B cell (primary cell): ENCODE measurements around the gene UBXN10. TPM values are rescaled to one million over a fixed set of nuclear protein-coding genes. Genes with fewer than 3 reads are reported as not detected.

Source experiments
- ATAC-seq: fragments of 200-7000 bp; cut with Tn5 transposase; one replicate; pipeline ENCODE4 v1.10.0; 2021; ENCODE audit warnings: low read depth, mild to moderate bottlenecking, moderate number of reproducible peaks, moderate library complexity
- CTCF ChIA-PET: fragments of 350-600 bp; sonication (Branson Sonifier 250); formaldehyde crosslinking; loops from one replicate; lab custom pipeline; 2021; ENCODE audit warnings: antibody characterized with exemption, inconsistent platforms; lab: Charles Lee
- POLR2A ChIA-PET: fragments of 350-600 bp; sonication (Branson Sonifier 250); formaldehyde crosslinking; loops from one replicate; lab custom pipeline; 2021; ENCODE audit warnings: antibody characterized with exemption; lab: Charles Lee
- DNase-seq: peaks from one replicate; pipeline ENCODE4 v3.0.0; 2013
- H2AFZ ChIP-seq: 2 replicates; pipeline ENCODE4 v1.6.1; 2012; ENCODE audit warnings: mild to moderate bottlenecking, low read depth, low read length; ENCODE audit not compliant: insufficient read depth, poor library complexity, severe bottlenecking
- H3K27ac ChIP-seq, 2 donors: 1 replicate in 1 of 2; 2 replicates in 1 of 2; pipeline ENCODE4 v1.5.1; 2012 to 2013; ENCODE audit warnings: low read length in 2 of 2, mild to moderate bottlenecking in 2 of 2, moderate library complexity in 1 of 2
- H3K27me3 ChIP-seq, 4 experiments: fragments of 200-600 bp in 1 of 4; sonication (generic) in 1 of 4; replicated peaks in 1 of 4; 1 replicate in 2 of 4; 2 replicates in 2 of 4; pipeline versions ENCODE4 v1.6.1 to v1.7.0; 2013 to 2016; ENCODE audit warnings: low read length in 3 of 4, mild to moderate bottlenecking in 2 of 4, mixed read lengths in 1 of 4, moderate library complexity in 1 of 4; ENCODE audit not compliant: insufficient read depth in 4 of 4, control insufficient read depth in 3 of 4; ENCODE audit errors: control extremely low read depth in 1 of 4
- H3K36me3 ChIP-seq, 2 experiments: replicated peaks in 1 of 2; 1 replicate in 1 of 2; 2 replicates in 1 of 2; pipeline versions ENCODE4 v1.6.1 to v1.7.1; 2013; ENCODE audit warnings: low read length in 1 of 2; ENCODE audit not compliant: insufficient read depth in 2 of 2, control insufficient read depth in 1 of 2; ENCODE audit errors: control extremely low read depth in 1 of 2, extremely low read depth in 1 of 2
- H3K4me1 ChIP-seq, 2 donors: fragments of 200-600 bp in 1 of 2; sonication (generic) in 1 of 2; 1 replicate in 1 of 2; 2 replicates in 1 of 2; pipeline versions ENCODE4 v1.5.1 to v1.6.1; 2013 to 2017; ENCODE audit warnings: low read length in 2 of 2; ENCODE audit not compliant: control insufficient read depth in 2 of 2, insufficient read depth in 2 of 2
- H3K4me2 ChIP-seq: replicated peaks from 2 replicates; pipeline ENCODE3; 2012; ENCODE audit warnings: mild to moderate bottlenecking, low read depth, low read length; ENCODE audit not compliant: poor library complexity, severe bottlenecking
- H3K4me3 ChIP-seq, 5 experiments: fragments of 200-600 bp in 1 of 5; sonication (generic) in 1 of 5; 1 replicate in 3 of 5; 2 replicates in 2 of 5; pipeline versions ENCODE4 v1.5.1 to v1.7.0; 2011 to 2016; ENCODE audit warnings: low read length in 4 of 5, mild to moderate bottlenecking in 4 of 5, low read depth in 2 of 5, control low read depth in 1 of 5, moderate library complexity in 1 of 5; ENCODE audit not compliant: insufficient read depth in 1 of 5; ENCODE audit errors: control extremely low read depth in 1 of 5, extremely low read depth in 1 of 5
- H3K79me2 ChIP-seq: fragments of 200-600 bp; sonication (generic); one replicate; pipeline ENCODE4 v1.6.0; 2016; ENCODE audit warnings: low read length; ENCODE audit not compliant: control insufficient read depth, insufficient read depth
- H3K9ac ChIP-seq: fragments of 200-600 bp; sonication (generic); 2 replicates; pipeline ENCODE4 v1.6.1; 2017; ENCODE audit warnings: mild to moderate bottlenecking, low read length, moderate library complexity
- H3K9me3 ChIP-seq, 3 donors: one replicate each; pipeline versions ENCODE4 v1.6.1 to v1.7.1; 2013; ENCODE audit warnings: low read length in 2 of 3; ENCODE audit not compliant: control insufficient read depth in 2 of 3, insufficient read depth in 1 of 3; ENCODE audit errors: control extremely low read depth in 1 of 3
- H4K20me1 ChIP-seq: 2 replicates; pipeline ENCODE4 v1.6.0; 2012; ENCODE audit warnings: mild to moderate bottlenecking, low read length; ENCODE audit not compliant: insufficient read depth, control insufficient read depth, poor library complexity, severe bottlenecking
- H3K27ac Mint-ChIP-seq: one replicate; pipeline ENCODE4 v1.8.0; 2021; ENCODE audit warnings: mixed read lengths
- H3K27me3 Mint-ChIP-seq: one replicate; pipeline ENCODE4 v1.8.0; 2021; ENCODE audit warnings: mixed read lengths
- H3K4me1 Mint-ChIP-seq: one replicate; pipeline ENCODE4 v1.8.0; 2021; ENCODE audit warnings: mixed read lengths
- H3K4me3 Mint-ChIP-seq: one replicate; pipeline ENCODE4 v1.8.0; 2021; ENCODE audit warnings: mixed read lengths
- H3K9me3 Mint-ChIP-seq: one replicate; pipeline ENCODE4 v1.8.0; 2022; ENCODE audit warnings: mixed read lengths; ENCODE audit not compliant: insufficient read depth
- EZH2 ChIP-seq: IDR thresholded peaks from 2 replicates; pipeline ENCODE4 v1.6.1; 2012; ENCODE audit warnings: borderline replicate concordance, low read depth, mild to moderate bottlenecking, moderate library complexity, low read length; ENCODE audit not compliant: insufficient read depth, poor library complexity, severe bottlenecking
- WGBS: methylation state at CpG from one replicate; pipeline ENCODE4 v1.1.5; 2013; ENCODE audit warnings: missing lambda C conversion rate; ENCODE audit not compliant: insufficient coverage; 5-methylcytosine and 5-hydroxymethylcytosine counted together
- intact Hi-C: fragments of 100-400 bp; cut with micrococcal nuclease; formaldehyde crosslinking; loops from one replicate; pipeline ENCODE4 v1.10.0; 2022
- polyA plus RNA-seq: library from polyadenylated mRNA; depleted of rRNA; stranded (reverse); fragments of >200 nt; gene quantifications from 2 replicates; pipeline ENCODE4 v1.2.3, GENCODE V29; 2012
- total RNA-seq, 2 donors: library from RNA; stranded (reverse); fragments of 120-200 nt in 1 of 2; gene quantifications; 1 replicate in 1 of 2; 2 replicates in 1 of 2; pipeline versions ENCODE4 v1.2.3 to v1.2.4, GENCODE V29; 2013 to 2022
- TF ChIP-seq, protein P1 (sequence below): fragments of 200-600 bp; IDR thresholded peaks from one replicate; pipeline ENCODE4 v1.8.0; 2022; ENCODE audit warnings: antibody characterized with exemption, mild to moderate bottlenecking

Gene UBXN10
- total and polyA plus RNA-seq, 2 donors (not counting 1 experiment from before 2014, with no cell fraction given) = 0.07 to 0.25 TPM

DNA sequence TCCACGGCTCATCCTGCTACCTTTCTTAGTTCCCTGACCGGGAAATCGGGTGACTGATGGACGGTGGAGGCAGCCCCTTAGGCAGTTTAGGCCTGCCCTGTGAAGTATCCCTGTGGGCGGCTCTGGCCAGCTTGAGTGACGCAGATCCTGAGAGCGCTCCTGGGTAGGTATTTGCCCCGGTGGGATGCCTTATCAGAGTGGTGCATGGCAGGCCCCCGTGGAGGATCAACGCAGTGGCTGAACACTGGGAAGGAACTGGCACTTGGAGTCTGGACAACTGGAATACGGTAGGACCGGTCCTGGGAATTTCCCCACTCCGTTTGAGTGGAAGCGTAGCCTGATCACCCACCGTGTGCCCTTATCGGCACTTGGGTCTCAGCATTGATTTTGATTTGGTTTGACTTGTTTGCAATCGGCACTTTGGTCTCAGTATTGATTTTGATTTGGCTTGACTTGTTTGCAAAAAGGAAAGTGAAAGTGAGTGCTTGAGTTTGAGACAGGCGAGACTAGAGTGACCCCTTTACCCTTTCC lies 31.5 kb upstream of the UBXN10 start:
- no peak for TF ChIP-seq EZH2
- TF ChIP-seq, protein P1, sequence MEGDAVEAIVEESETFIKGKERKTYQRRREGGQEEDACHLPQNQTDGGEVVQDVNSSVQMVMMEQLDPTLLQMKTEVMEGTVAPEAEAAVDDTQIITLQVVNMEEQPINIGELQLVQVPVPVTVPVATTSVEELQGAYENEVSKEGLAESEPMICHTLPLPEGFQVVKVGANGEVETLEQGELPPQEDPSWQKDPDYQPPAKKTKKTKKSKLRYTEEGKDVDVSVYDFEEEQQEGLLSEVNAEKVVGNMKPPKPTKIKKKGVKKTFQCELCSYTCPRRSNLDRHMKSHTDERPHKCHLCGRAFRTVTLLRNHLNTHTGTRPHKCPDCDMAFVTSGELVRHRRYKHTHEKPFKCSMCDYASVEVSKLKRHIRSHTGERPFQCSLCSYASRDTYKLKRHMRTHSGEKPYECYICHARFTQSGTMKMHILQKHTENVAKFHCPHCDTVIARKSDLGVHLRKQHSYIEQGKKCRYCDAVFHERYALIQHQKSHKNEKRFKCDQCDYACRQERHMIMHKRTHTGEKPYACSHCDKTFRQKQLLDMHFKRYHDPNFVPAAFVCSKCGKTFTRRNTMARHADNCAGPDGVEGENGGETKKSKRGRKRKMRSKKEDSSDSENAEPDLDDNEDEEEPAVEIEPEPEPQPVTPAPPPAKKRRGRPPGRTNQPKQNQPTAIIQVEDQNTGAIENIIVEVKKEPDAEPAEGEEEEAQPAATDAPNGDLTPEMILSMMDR = no peak
- H3K4me2 ChIP-seq = no peak overlapping the region

DNA sequence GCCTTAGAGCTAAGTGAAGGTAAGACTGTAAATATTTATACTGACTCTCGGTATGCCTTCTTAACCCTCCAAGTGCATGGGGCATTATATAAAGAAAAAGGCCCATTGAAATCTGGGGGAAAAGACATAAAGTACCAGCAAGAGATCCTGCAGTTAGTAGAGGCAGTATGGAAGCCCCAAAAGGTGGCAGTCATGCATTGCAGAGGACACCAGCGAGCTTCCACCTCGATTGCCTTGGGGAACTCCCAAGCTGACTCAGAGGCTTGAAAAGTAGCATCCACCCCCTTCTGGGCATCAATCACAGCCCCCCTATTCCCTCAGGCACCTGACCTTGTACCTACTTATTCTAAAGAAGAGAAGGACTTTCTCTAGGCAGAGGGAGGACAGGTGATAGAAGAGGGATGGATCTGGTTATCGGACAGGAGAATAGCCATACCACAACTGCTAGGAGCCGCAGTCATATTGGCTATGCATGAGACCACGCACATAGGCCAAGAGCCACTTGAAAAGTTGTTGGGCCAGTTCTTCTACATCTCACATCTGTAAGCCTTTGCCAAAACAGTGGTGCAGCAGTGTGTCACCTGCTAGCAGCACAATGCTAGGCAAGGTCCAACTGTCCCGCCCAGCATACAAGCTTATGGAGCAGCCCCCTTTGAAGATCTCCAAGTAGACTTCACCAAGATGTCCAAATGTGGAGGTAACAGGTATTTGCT lies 27.4 kb upstream of the UBXN10 start:
- ATAC-seq = no peak
- no peaks in the 10 kb centered on the region for H4K20me1 ChIP-seq
- TF ChIP-seq EZH2 = no peak
- TF ChIP-seq, protein P1 = no peak
- H3K4me3 ChIP-seq = no peak overlapping the region
- no peaks in the 10 kb centered on the region for H3K79me2 ChIP-seq
- Mint-ChIP-seq H3K27me3 (no peaks in the 10 kb centered on the region), H3K9me3 (peaks cover 21% of the 10 kb centered on the region), H3K27ac (no peak overlapping the region), H3K4me1 (peaks cover 11% of the 10 kb centered on the region), H3K4me3 (no peak overlapping the region)
- no peak overlapping the region for H3K27ac ChIP-seq
- CTCF ChIA-PET = interaction anchor here (0.7 to 2.2 kb wide), 3 partner anchors 37 to 242 kb away, joined by 4 to 13 read pairs (median 4); no protein-coding TSS in a partner anchor
- H3K4me2 ChIP-seq = no peak overlapping the region
- peaks cover 0 to 68% (median 39%) of the 10 kb centered on the region in 3 donors for H3K9me3 ChIP-seq
- H3K9ac ChIP-seq = no peak overlapping the region
- no peak for DNase-seq
- no peak overlapping the region for H2AFZ ChIP-seq
- 88% methylated on average over 2 of the region's 7 CpGs for WGBS
- H3K36me3 ChIP-seq = no peaks in the 10 kb centered on the region
- H3K4me1 ChIP-seq = peaks cover 0 to 5% of the 10 kb centered on the region in 2 donors
- POLR2A ChIA-PET = no interaction called here
- intact Hi-C loops = no loop called here
- no peaks in the 10 kb centered on the region for H3K27me3 ChIP-seq

More for the DNA sequence above, 31.5 kb upstream of the UBXN10 start:
- H3K27me3 Mint-ChIP-seq = no peaks in the 10 kb centered on the region
- WGBS = 96% methylated on average over 15 of the region's 18 CpGs
- no peak overlapping the region for H3K4me3 Mint-ChIP-seq
- intact Hi-C loops = no loop called here
- Histone ChIP-seq H3K79me2 (no peaks in the 10 kb centered on the region), H3K36me3 (no peaks in the 10 kb centered on the region), H3K4me1 (peaks cover 5 to 15% of the 10 kb centered on the region in 2 donors), H4K20me1 (no peaks in the 10 kb centered on the region), H2AFZ (peak overlapping the region; percentile 37), H3K27me3 (no peaks in the 10 kb centered on the region), H3K9me3 (peaks cover 0 to 27% (median 15%) of the 10 kb centered on the region in 3 donors), H3K27ac (no peak overlapping the region), H3K9ac (no peak overlapping the region), H3K4me3 (no peak overlapping the region)
- ChIA-PET POLR2A (no interaction called here), CTCF (interaction anchor here (1.2 to 6.4 kb wide), 7 partner anchors 9 to 236 kb away, joined by 6 to 126 read pairs (median 58); no protein-coding TSS in a partner anchor)
- peak overlapping the region; percentile 42 for H3K27ac Mint-ChIP-seq
- peaks cover 8% of the 10 kb centered on the region for H3K9me3 Mint-ChIP-seq
- peaks cover 20% of the 10 kb centered on the region for H3K4me1 Mint-ChIP-seq
- ATAC-seq (no peak), DNase-seq (no peak)
